NK-92 (cell line): Measurements from ENCODE around the gene SNCAIP.

Experiments
- DNase-seq: peaks from one replicate; lab custom pipeline; 2025; ENCODE audit not compliant: unreplicated experiment; lab: John Stamatoyannopoulos, UW

Gene SNCAIP

GRCh38 chr5:122421374-122422079 is 109.5 kb downstream of the SNCAIP start:
- no peak for DNase-seq

GRCh38 chr5:122423221-122423620 is 111.2 kb downstream of the SNCAIP start:
- DNase-seq = no peak

GRCh38 chr5:122424132-122424531 is 112.1 kb downstream of the SNCAIP start:
- DNase-seq = no peak

- DNase-seq = no peak
Observed at GRCh38 chr5:122426301-122426700, 114.3 kb downstream of the SNCAIP start.

- no peak for DNase-seq
Observed at GRCh38 chr5:122427621-122428020, 115.6 kb downstream of the SNCAIP start.

- no peak for DNase-seq
Observed at GRCh38 chr5:122429545-122430318, 117.7 kb downstream of the SNCAIP start.

- DNase-seq = no peak
Observed at GRCh38 chr5:122430319-122430586, 118.2 kb downstream of the SNCAIP start.

GRCh38 chr5:122431298-122431697 is 119.3 kb downstream of the SNCAIP start:
- DNase-seq = no peak

GRCh38 chr5:122434205-122434970 is 122.4 kb downstream of the SNCAIP start:
- DNase-seq = no peak

- DNase-seq = no peak
Observed at GRCh38 chr5:122435234-122435633, 123.2 kb downstream of the SNCAIP start.

GRCh38 chr5:122435761-122436160 is 123.7 kb downstream of the SNCAIP start:
- no peak for DNase-seq

- no peak for DNase-seq
Observed at GRCh38 chr5:122436615-122437014, 124.6 kb downstream of the SNCAIP start.

- DNase-seq = no peak
Observed at GRCh38 chr5:122439645-122440044, 127.6 kb downstream of the SNCAIP start.

- no peak for DNase-seq
Observed at GRCh38 chr5:122442938-122443337, 130.9 kb downstream of the SNCAIP start.

GRCh38 chr5:122444411-122444810 is 132.4 kb downstream of the SNCAIP start:
- no peak for DNase-seq

- DNase-seq = no peak
Observed at GRCh38 chr5:122445070-122445469, 133.0 kb downstream of the SNCAIP start.

- no peak for DNase-seq
Observed at GRCh38 chr5:122447072-122447471, 135.0 kb downstream of the SNCAIP start.

GRCh38 chr5:122447879-122448278 is 135.8 kb downstream of the SNCAIP start:
- no peak for DNase-seq

- DNase-seq = no peak
Observed at GRCh38 chr5:122454541-122454940, 142.5 kb downstream of the SNCAIP start.

GRCh38 chr5:122455939-122456338 is 143.9 kb downstream of the SNCAIP start:
- DNase-seq = no peak

GRCh38 chr5:122457178-122457826 is 145.3 kb downstream of the SNCAIP start:
- no peak for DNase-seq
